HEK293T (cell line): Measurements from ENCODE around the gene MEI4.

Experiments used
- BHLHE40 ChIP-seq: fragments of 450-650 bp; IDR thresholded peaks from 2 replicates; pipeline ENCODE4 v1.6.1; 2016; ENCODE audit warnings: mild to moderate bottlenecking, moderate library complexity, borderline replicate concordance
- CTBP1 ChIP-seq: fragments of 450-650 bp; IDR thresholded peaks from 2 replicates; pipeline ENCODE4 v1.6.1; 2016; ENCODE audit warnings: borderline replicate concordance
- FOXA1 ChIP-seq: fragments of 450-650 bp; IDR thresholded peaks from 2 replicates; pipeline ENCODE4 v1.6.1; 2016; ENCODE audit warnings: mild to moderate bottlenecking
- FOXK2 ChIP-seq: fragments of 450-650 bp; IDR thresholded peaks from 2 replicates; pipeline ENCODE4 v1.6.1; 2016; ENCODE audit warnings: mild to moderate bottlenecking
- FOXM1 ChIP-seq: fragments of 450-650 bp; IDR thresholded peaks from 2 replicates; pipeline ENCODE4 v1.6.1; 2017; ENCODE audit warnings: mild to moderate bottlenecking, borderline replicate concordance
- PKNOX1 ChIP-seq: fragments of 450-650 bp; IDR thresholded peaks from 2 replicates; pipeline ENCODE4 v1.6.1; 2016
- SP1 ChIP-seq: fragments of 450-650 bp; IDR thresholded peaks from 2 replicates; pipeline ENCODE4 v1.6.1; 2017
- SUZ12 ChIP-seq: fragments of 450-650 bp; IDR thresholded peaks from 2 replicates; pipeline ENCODE4 v1.6.1; 2016; ENCODE audit warnings: mild to moderate bottlenecking
- TARDBP ChIP-seq: fragments of 450-650 bp; IDR thresholded peaks from 2 replicates; pipeline ENCODE4 v1.6.1; 2016
- ZNF384 ChIP-seq: fragments of 450-650 bp; IDR thresholded peaks from 2 replicates; pipeline ENCODE4 v1.6.1; 2016

GRCh38 chr6:77716311-77716710 is 63.5 kb downstream of the MEI4 start:
- TF ChIP-seq PKNOX1, result no peak
- TF ChIP-seq FOXM1, result no peak
- no peak for TF ChIP-seq ZNF384
- TF ChIP-seq SP1, result no peak
- TF ChIP-seq FOXK2, result no peak
- no peak for TF ChIP-seq CTBP1
- TF ChIP-seq FOXA1, result no peak
- TF ChIP-seq BHLHE40, result no peak
- no peak for TF ChIP-seq TARDBP
- no peak for TF ChIP-seq SUZ12
